Measurements from ENCODE around the gene CD209. TPM values are rescaled to one million over a fixed set of nuclear protein-coding genes. Genes with fewer than 3 reads are reported as not detected.

CD209 gene
- total RNA-seq, 1 experiment from 2014 or later, result not detected

GRCh38 chr19:7757358-7757757 lies 10.0 kb upstream of the CD209 start:
- Histone ChIP-seq H3K36me3 (ENCODE audit: low read depth, low read length) (no peaks in the 10 kb centered on the region), H3F3A (ENCODE audit: low read length, unreplicated experiment) (no peaks in the 10 kb centered on the region), H3K9me3 (ENCODE audit: low read length) (peaks cover 42% of the 10 kb centered on the region), H3K4me3 (ENCODE audit: low read length) (no peak overlapping the region), H2AFZ (ENCODE audit: low read length) (no peak overlapping the region), H3K4me1 (ENCODE audit: insufficient read depth, low read length) (no peaks in the 10 kb centered on the region), H3K9ac (ENCODE audit: low read length) (no peak overlapping the region), H3K4me2 (ENCODE audit: low read length) (no peak overlapping the region), H3K79me2 (ENCODE audit: low read length) (no peaks in the 10 kb centered on the region), H3K9me2 (replicated peaks; ENCODE audit: low read length) (no peaks in the 10 kb centered on the region), H4K20me1 (ENCODE audit: low read length) (no peaks in the 10 kb centered on the region), H3K27me3 (ENCODE audit: low read length) (0 out of 2 replicates have a peak, but pooled peaks cover 6% of the 10 kb centered on the region), H3K27ac (ENCODE audit: low read length) (no peak overlapping the region)
- ATAC-seq, result no peak
- no TSS peak for BruUV-seq (replicated peaks)
- intact Hi-C loops (cut with micrococcal nuclease), result no loop called here
- DNase-seq, result no peak
- POLR2A ChIA-PET (ENCODE audit: unreplicated experiment), result no interaction called here
- CTCF ChIA-PET, result no interaction called here
- no peak for TF ChIP-seq EZH2phosphoT487 (IDR thresholded peaks at IDR 0.05; ENCODE audit: borderline replicate concordance, low read length)

- H3K27ac ChIP-seq (ENCODE audit: low read length), result no peak overlapping the region
- H3K9me3 ChIP-seq (ENCODE audit: low read length), result peaks cover 42% of the 10 kb centered on the region
- BruUV-seq (replicated peaks), result no TSS peak
- TF ChIP-seq EZH2phosphoT487 (IDR thresholded peaks at IDR 0.05; ENCODE audit: borderline replicate concordance, low read length) (no peak), CTCF (conservative IDR thresholded peaks at IDR 0.05; ENCODE audit: low read depth, low read length) (no peak), EZH2 (IDR thresholded peaks at IDR 0.05; ENCODE audit: low read length, unreplicated experiment) (no peak)
- no peaks in the 10 kb centered on the region for H3K79me2 ChIP-seq (ENCODE audit: low read length)
- no peak for DNase-seq
- H3K9ac ChIP-seq (ENCODE audit: low read length), result no peak overlapping the region
- no peak for ATAC-seq
- ChIA-PET POLR2A (ENCODE audit: unreplicated experiment) (no interaction called here), CTCF (no interaction called here)
- no peak overlapping the region for H2AFZ ChIP-seq (ENCODE audit: low read length)
- H3K36me3 ChIP-seq (ENCODE audit: low read depth, low read length), result no peaks in the 10 kb centered on the region
- no peak overlapping the region for H3K4me3 ChIP-seq (ENCODE audit: low read length)
- intact Hi-C loops (cut with micrococcal nuclease), result no loop called here
- no peaks in the 10 kb centered on the region for H3K9me2 ChIP-seq (replicated peaks; ENCODE audit: low read length)
- H3K4me1 ChIP-seq (ENCODE audit: insufficient read depth, low read length), result no peaks in the 10 kb centered on the region
- no peak overlapping the region for H3K4me2 ChIP-seq (ENCODE audit: low read length)
- 0 out of 2 replicates have a peak, but pooled peaks cover 6% of the 10 kb centered on the region for H3K27me3 ChIP-seq (ENCODE audit: low read length)
- no peaks in the 10 kb centered on the region for H3F3A ChIP-seq (ENCODE audit: low read length, unreplicated experiment)
- no peaks in the 10 kb centered on the region for H4K20me1 ChIP-seq (ENCODE audit: low read length)
Measured at GRCh38 chr19:7756258-7756657, 8.9 kb upstream of the CD209 start.

GRCh38 chr19:7751157-7751783 lies 3.9 kb upstream of the CD209 start:
- H3K27ac ChIP-seq (ENCODE audit: low read length), result no peak overlapping the region
- no peaks in the 10 kb centered on the region for H3K4me1 ChIP-seq (ENCODE audit: insufficient read depth, low read length)
- no peak overlapping the region for H3K9ac ChIP-seq (ENCODE audit: low read length)
- no peaks in the 10 kb centered on the region for H3F3A ChIP-seq (ENCODE audit: low read length, unreplicated experiment)
- intact Hi-C loops (cut with micrococcal nuclease), result no loop called here
- ChIA-PET CTCF (interaction anchor here (0.7 kb wide), 1 partner anchor 55 kb away, joined by 4 read pairs; no protein-coding TSS in a partner anchor), POLR2A (ENCODE audit: unreplicated experiment) (no interaction called here)
- H3K4me2 ChIP-seq (ENCODE audit: low read length), result no peak overlapping the region
- no peak overlapping the region for H3K4me3 ChIP-seq (ENCODE audit: low read length)
- TF ChIP-seq EZH2 (IDR thresholded peaks at IDR 0.05; ENCODE audit: low read length, unreplicated experiment) (no peak), CTCF (conservative IDR thresholded peaks at IDR 0.05; ENCODE audit: low read depth, low read length) (no peak), EZH2phosphoT487 (IDR thresholded peaks at IDR 0.05; ENCODE audit: borderline replicate concordance, low read length) (no peak)
- H3K9me3 ChIP-seq (ENCODE audit: low read length), result peaks cover 7% of the 10 kb centered on the region
- peak; percentile 17 for DNase-seq
- H4K20me1 ChIP-seq (ENCODE audit: low read length), result no peaks in the 10 kb centered on the region
- BruUV-seq (replicated peaks), result no TSS peak
- no peak overlapping the region for H2AFZ ChIP-seq (ENCODE audit: low read length)
- 0 out of 2 replicates have a peak, but pooled peaks cover 6% of the 10 kb centered on the region for H3K27me3 ChIP-seq (ENCODE audit: low read length)
- no peak for ATAC-seq
- no peaks in the 10 kb centered on the region for H3K79me2 ChIP-seq (ENCODE audit: low read length)
- H3K9me2 ChIP-seq (replicated peaks; ENCODE audit: low read length), result no peaks in the 10 kb centered on the region
- no peaks in the 10 kb centered on the region for H3K36me3 ChIP-seq (ENCODE audit: low read depth, low read length)
